GM12873 (cell line): ENCODE data around the gene SPATC1L.

ENCODE experiments used
- TF ChIP-seq, protein P1 (sequence below): IDR thresholded peaks from 2 replicates; pipeline ENCODE4 v1.5.1; 2012; ENCODE audit warnings: low read depth, mild to moderate bottlenecking, moderate library complexity, low read length, control low read depth; ENCODE audit not compliant: insufficient read depth; ENCODE audit errors: missing control alignments

Gene SPATC1L

DNA sequence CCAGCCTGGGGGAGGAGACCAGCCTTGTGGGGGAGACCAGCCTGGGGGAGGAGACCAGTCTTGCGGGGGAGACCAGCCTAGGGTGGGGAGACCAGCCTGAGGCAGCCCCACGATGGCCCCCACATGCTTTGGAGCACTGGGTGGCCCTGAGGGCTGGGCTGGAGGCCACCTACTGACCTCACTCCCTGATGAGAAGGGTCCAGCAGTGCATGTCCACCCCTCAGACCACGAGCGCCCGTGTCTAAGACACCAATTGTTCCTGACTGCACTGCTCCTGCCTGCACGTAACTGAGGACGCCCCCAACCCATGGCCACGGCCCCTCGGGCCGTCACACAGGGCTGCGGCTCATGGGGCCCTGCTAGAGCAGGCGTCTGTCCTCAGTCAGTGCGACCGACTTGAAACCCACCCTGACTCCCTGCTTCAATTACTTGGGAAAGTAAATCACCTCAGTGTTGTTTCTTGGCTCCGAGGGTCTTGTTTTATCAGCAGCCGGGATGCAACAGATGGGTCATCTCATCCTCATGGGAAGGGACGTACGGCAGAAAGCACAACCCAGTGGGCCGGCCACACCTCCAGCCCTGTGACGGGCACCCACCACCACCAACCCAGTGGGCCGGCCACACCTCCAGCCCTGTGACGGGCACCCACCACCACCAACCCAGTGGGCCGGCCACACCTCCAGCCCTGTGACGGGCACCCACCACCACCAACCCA, at the start of gene SPATC1L:
Gene SPATC1L, minus strand, starts transcription at position 550 of the 715 bp plus-strand sequence. CDS start 1,643 bp downstream, outside the sequence.
- TF ChIP-seq, protein P1, sequence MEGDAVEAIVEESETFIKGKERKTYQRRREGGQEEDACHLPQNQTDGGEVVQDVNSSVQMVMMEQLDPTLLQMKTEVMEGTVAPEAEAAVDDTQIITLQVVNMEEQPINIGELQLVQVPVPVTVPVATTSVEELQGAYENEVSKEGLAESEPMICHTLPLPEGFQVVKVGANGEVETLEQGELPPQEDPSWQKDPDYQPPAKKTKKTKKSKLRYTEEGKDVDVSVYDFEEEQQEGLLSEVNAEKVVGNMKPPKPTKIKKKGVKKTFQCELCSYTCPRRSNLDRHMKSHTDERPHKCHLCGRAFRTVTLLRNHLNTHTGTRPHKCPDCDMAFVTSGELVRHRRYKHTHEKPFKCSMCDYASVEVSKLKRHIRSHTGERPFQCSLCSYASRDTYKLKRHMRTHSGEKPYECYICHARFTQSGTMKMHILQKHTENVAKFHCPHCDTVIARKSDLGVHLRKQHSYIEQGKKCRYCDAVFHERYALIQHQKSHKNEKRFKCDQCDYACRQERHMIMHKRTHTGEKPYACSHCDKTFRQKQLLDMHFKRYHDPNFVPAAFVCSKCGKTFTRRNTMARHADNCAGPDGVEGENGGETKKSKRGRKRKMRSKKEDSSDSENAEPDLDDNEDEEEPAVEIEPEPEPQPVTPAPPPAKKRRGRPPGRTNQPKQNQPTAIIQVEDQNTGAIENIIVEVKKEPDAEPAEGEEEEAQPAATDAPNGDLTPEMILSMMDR = no peak

DNA sequence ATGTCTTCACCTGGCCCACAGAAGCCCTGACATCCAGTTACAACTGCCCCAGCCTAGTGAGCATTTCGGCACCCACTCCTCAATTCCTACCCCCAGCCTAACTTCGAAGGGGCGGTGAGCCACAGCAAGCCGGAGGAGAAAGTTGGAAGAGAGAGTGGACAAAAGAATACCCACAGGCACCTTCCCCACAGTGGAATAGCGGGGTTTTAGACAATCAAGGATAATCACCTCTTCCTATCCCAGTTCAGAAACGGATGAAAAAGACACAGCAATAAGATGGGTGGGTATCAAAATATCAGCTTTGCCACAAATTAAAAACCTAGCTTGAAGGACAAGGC, 45.6 kb upstream of the SPATC1L start:
- TF ChIP-seq, protein P1 = no peak

DNA sequence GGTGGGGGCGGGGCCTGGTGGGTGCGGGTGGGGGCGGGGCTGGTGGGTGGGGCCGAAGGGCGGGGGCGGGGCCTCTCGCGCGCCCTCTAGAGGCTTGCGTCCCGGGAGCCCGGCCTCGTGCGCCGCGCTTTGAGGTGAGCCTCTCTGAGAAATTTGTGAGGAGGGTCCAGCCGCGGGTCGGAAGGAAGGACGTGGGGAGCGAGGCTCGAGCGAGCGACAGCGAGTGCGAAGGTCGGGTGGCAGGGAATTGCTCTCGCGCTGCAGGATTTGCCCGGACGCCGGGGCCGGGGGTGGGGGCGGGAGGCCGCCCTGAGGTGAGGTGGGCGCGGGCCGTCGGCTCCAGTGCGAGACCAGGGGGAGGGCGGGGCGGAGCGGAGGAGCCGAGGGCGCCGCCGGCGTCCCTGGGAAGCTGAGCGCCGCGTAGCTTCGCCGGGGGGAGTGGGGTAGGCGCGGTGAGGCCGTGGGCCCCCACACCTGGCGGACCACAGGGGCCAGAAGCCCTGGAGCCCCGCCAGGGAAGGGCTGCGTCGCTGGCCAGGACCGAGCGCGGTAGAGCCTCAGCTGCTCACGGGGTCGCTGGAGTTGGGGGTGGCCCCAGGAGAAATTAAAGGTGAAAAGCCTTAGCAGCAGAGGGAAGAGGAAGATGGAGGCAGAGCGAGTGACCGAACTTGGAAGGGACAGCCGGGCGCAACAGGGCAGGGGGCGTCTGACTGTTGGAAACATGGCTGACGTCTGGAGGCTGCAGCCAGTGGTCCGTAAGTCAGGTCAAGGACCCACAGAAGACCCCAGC, 45.1 kb upstream of the SPATC1L start:
- TF ChIP-seq, protein P1 = peak; percentile 59

DNA sequence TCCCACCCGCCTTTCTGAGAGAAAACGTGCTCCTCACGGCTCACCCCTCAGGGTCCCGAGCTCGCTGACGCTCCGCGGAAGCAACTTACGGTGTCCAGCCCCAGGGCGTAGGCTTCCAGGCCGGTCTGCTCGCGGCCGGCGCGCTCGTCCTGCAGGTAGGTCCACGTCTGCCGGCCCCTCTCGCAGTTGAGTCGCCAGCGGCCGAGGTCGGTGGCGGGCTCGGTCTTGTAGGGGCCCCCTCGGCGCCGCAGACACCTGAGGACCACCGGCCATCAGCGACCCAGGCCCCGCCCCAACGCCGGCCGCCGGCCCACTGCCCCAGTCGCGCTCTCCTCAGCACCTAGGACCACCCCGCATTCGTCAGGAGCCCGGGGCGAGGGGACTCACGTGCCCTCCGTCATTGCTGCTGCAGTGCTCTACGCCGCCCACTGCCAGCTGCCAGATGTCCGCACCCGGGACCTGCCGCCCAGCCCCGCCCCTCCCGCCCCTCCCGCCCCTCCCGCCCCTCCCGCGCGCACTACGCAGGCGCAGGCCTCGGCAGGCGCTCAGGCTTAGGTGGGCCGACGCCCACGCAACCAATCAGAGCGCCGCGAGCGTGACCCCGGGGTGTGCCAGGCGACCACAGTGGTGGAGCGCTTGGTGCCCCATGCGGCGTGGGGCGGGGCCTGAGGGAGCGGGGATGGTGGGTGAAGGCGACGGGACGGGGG, 44.2 kb upstream of the SPATC1L start, which contains the start of gene LSS:
Gene LSS, minus strand, starts transcription at position 430 of the 707 bp plus-strand sequence. Its CDS starts 29 bp downstream, at position 401.
- TF ChIP-seq, protein P1 = no peak

DNA sequence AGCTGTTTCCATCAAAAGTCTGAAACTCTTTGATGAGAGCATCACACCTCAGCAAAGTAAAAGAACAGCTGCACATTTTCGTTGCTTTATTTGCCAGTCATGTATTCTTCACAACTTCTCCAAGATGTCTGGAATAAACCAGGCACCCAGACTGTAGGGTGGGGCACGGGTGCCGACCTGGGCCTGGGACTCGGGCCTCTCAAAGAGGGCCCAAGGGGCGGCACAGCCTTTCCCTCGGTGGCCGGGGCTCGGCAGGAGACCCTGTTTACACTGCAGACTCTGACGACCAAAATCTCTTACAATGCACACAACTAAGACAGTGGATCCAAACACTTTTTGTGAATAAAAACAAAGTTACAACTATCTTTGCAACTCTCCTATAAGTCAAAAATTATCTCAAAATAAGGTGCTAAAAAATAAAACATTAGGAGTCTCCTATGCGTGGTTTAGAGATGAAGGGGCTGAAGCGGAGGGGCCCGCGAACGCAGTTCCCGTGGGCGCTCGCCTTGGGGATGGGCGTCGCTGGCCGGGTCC, 43.6 kb upstream of the SPATC1L start:
- TF ChIP-seq, protein P1 = no peak

DNA sequence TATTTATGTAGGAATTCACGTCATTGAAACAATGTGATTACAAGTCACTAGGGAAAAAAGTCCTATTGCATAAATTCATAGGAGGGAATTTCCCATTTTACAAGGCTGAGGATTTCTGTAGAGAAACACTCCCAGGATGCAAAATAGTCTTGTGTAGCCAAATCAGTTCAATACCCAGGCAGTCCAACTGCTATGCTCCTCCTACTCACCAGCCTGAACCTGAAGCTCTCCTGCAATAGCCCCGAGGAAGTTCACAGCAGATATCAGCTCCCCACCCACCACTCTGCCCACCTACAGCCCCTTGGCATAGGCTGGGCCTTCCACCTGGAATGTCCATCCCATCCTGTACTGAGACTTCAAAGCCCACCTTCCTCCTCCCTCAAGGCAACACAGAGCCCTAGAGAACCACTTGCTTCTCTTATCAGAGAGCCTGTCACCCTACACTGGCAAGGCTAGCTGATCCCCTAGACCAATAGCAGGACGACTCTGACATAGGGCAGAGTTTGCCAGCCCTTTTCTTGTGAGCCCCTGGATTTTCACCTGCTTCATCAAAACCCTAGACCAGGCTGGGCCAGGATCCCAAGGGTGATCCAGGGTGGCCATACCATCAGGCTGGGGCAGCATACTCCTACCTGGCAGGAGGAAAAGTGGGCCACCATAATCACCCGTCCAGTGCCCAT, 42.8 kb upstream of the SPATC1L start:
- TF ChIP-seq, protein P1 = no peak
